ENCODE measurements around the gene ROBO1.

The ROBO1 gene

DNA sequence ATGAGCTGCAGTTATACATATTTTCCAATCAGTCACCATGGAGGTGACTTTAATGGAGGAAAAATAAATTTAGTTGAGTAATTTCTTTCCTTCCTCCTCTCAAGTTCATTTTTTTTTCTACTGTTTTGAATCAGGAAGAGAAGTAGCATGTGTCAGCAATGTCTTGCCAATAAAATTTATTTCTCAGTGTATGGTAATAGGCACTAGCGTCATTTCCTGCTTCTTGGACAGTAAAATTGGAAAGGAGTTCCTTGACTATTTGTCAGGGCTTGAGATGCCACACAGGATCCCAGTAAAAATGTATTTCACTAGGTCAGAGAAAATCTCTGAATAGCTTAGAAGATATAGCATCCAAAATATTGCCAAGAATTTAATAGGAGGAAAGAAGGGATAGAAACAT is 605.9 kb downstream of the ROBO1 start:
- no peak overlapping the region for H3K4me3 ChIP-seq (ENCODE audit: low read depth, low read length)
- no peak for DNase-seq (ENCODE audit: low read depth)
- in situ Hi-C loops (cut with HindIII; ENCODE audit: low sequenced_read_pairs): no loop called here
- TF ChIP-seq, protein P1, sequence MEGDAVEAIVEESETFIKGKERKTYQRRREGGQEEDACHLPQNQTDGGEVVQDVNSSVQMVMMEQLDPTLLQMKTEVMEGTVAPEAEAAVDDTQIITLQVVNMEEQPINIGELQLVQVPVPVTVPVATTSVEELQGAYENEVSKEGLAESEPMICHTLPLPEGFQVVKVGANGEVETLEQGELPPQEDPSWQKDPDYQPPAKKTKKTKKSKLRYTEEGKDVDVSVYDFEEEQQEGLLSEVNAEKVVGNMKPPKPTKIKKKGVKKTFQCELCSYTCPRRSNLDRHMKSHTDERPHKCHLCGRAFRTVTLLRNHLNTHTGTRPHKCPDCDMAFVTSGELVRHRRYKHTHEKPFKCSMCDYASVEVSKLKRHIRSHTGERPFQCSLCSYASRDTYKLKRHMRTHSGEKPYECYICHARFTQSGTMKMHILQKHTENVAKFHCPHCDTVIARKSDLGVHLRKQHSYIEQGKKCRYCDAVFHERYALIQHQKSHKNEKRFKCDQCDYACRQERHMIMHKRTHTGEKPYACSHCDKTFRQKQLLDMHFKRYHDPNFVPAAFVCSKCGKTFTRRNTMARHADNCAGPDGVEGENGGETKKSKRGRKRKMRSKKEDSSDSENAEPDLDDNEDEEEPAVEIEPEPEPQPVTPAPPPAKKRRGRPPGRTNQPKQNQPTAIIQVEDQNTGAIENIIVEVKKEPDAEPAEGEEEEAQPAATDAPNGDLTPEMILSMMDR (IDR thresholded peaks at IDR 0.05; ENCODE audit: low read depth, low read length, missing control alignments): no peak

DNA sequence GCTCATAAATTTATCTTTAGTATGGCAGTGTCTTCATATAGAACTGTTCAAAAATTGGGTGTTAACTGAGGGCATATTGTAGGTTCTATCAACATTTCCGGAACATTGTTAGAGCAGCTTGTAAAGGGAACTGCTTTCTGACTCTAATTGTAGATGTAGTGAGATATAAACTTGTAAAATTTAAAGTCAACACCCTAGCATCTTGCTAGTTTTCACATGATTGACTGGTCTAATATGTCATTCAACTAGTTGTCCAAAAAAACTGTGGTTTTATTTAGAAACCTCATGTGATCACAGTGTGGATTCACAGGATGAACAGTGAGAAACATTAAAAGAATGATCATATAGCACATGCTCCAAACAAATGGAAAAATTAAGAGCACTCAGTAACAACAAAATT is 607.4 kb downstream of the ROBO1 start:
- no peak overlapping the region for H3K4me3 ChIP-seq (ENCODE audit: low read depth, low read length)
- TF ChIP-seq, protein P1 (IDR thresholded peaks at IDR 0.05; ENCODE audit: low read depth, low read length, missing control alignments): no peak
- no peak for DNase-seq (ENCODE audit: low read depth)
- in situ Hi-C loops (cut with HindIII; ENCODE audit: low sequenced_read_pairs): no loop called here

DNA sequence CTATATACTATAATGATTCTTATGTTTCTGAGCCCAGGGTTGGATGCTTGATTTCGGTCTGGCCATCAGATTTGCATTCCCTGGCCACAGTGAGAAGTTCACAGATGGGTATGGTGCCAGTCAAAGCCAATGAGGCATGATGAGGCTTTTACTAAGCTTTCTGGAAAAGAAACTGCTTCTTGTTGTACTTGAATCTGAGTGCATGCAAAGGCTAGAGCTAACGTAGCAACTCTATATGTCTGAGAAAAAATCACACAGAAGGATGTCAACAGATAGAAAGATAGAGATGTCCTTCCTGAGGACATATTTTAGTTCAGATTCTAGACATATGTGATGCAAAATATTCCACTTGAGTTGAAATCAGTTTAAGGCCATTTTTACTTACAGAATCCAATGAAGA is 608.1 kb downstream of the ROBO1 start:
- in situ Hi-C loops (cut with HindIII; ENCODE audit: low sequenced_read_pairs): no loop called here
- TF ChIP-seq, protein P1 (IDR thresholded peaks at IDR 0.05; ENCODE audit: low read depth, low read length, missing control alignments): no peak
- no peak for DNase-seq (ENCODE audit: low read depth)

DNA sequence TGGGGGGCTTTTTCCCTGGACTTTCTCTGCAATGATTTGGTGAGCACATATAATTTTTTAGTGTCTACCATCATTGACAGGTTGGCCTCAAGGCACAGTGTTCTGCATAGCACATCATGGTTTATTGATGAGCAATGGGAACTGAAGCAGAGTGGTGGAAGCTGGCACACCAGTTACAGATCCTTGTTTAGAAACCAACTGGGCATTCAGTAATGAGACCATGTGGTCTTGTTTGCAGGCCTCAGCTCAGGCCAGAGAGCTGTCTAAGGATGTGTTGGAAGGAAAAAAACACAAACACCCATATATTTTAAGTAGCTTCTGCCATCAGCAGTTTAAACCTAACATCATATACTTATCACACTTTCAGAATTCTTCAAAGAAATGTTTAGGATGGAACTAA is 610.6 kb downstream of the ROBO1 start:
- in situ Hi-C loops (cut with HindIII; ENCODE audit: low sequenced_read_pairs): no loop called here
- TF ChIP-seq, protein P1 (IDR thresholded peaks at IDR 0.05; ENCODE audit: low read depth, low read length, missing control alignments): no peak
- DNase-seq (ENCODE audit: low read depth): no peak
- no peak overlapping the region for H3K4me3 ChIP-seq (ENCODE audit: low read depth, low read length)

More for the DNA sequence above, 608.1 kb downstream of the ROBO1 start:
- no peak overlapping the region for H3K4me3 ChIP-seq (ENCODE audit: low read depth, low read length)

DNA sequence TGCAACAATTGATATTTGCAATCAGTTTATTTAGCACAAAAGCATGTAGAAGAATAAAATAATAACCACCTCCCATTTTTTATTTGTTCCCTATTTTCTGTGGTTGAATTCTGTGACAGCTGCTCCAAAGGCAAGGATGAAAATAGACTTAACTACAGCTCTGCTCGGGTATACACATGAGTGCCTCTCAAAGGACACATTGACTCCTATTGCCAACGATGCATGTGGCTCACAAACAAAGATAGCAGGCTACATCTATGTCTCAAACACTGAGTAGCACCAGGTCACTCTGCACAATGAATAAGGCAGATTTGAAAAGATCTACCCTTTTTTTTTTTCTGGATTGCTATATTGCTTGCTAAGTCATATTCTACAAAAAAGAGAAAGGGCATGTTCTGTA is 612.9 kb downstream of the ROBO1 start:
- TF ChIP-seq, protein P1 (IDR thresholded peaks at IDR 0.05; ENCODE audit: low read depth, low read length, missing control alignments): no peak

DNA sequence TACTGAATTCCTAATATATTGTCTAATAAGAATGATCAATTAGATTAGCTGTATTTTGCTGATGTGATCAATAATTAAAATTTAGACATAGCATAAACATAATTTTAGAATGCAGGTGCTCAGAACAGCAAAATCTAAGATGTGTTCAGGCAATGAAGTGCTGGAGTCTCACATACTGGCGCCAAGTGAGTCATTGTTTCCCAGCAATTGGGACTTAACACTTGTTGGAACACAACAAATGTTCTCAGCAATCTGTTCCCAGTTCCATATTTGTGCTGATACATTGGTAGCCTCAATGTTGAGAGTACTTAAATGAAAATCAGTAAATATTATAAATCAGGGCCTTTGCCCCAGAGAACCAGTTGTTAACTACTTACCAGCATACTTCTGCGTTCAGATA is 619.0 kb downstream of the ROBO1 start:
- in situ Hi-C loops (cut with HindIII; ENCODE audit: low sequenced_read_pairs): no loop called here
- peak; percentile 11 for DNase-seq (ENCODE audit: low read depth)
- TF ChIP-seq, protein P1 (IDR thresholded peaks at IDR 0.05; ENCODE audit: low read depth, low read length, missing control alignments): no peak
- no peak overlapping the region for H3K4me3 ChIP-seq (ENCODE audit: low read depth, low read length)

More for the DNA sequence above, 612.9 kb downstream of the ROBO1 start:
- no peak overlapping the region for H3K4me3 ChIP-seq (ENCODE audit: low read depth, low read length)
- no peak for DNase-seq (ENCODE audit: low read depth)
- in situ Hi-C loops (cut with HindIII; ENCODE audit: low sequenced_read_pairs): no loop called here

DNA sequence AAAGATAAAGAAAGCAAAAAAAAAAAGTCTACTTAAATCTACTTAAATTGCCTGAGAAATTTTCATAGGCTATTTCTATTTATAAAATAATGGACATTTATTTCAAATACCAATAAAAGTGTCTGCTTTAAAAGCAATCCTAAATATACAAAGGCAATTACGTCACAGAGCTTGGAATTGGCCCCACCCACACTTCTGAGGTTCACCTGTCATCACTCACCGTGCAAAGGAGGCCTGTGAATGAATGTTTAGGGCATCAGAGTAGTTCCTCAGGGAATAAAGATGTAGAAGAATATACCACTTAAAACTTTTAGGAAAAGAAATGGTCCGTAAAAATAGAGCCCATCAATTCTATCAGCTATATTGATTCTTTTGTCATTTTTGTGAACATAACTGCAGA is 621.8 kb downstream of the ROBO1 start:
- no peak for DNase-seq (ENCODE audit: low read depth)
- in situ Hi-C loops (cut with HindIII; ENCODE audit: low sequenced_read_pairs): no loop called here
- no peak overlapping the region for H3K4me3 ChIP-seq (ENCODE audit: low read depth, low read length)
- TF ChIP-seq, protein P1 (IDR thresholded peaks at IDR 0.05; ENCODE audit: low read depth, low read length, missing control alignments): no peak
